HG02571 (cell line): ENCODE data around the gene ZNF783.
"Not testable (repeated sequence)": the region's sequence is repeated elsewhere in the genome, so short reads cannot be mapped to it uniquely, and the experiment has no call there.

Experiments used
- ATAC-seq: cut with Tn5 transposase; IDR thresholded peaks from one replicate; pipeline ENCODE4 v1.9.1; 2021; ENCODE audit warnings: mild to moderate bottlenecking, moderate library complexity; ENCODE audit not compliant: unreplicated experiment

The ZNF783 gene

GRCh38 chr7:149322737-149323136 is 60.7 kb downstream of the ZNF783 start:
- ATAC-seq: no peak

- ATAC-seq: no peak
Measured at GRCh38 chr7:149325248-149325647, 63.3 kb downstream of the ZNF783 start.

- no peak for ATAC-seq
Measured at GRCh38 chr7:149329265-149329664, 67.3 kb downstream of the ZNF783 start.

- ATAC-seq: no peak
Measured at GRCh38 chr7:149329766-149330334, 67.9 kb downstream of the ZNF783 start.

GRCh38 chr7:149330914-149331567 is 69.0 kb downstream of the ZNF783 start:
- ATAC-seq: no peak

- not testable (repeated sequence) for ATAC-seq
Measured at GRCh38 chr7:149332602-149333320, 70.8 kb downstream of the ZNF783 start.

- no peak for ATAC-seq
Measured at GRCh38 chr7:149333321-149333717, 71.3 kb downstream of the ZNF783 start.

- ATAC-seq: no peak
Measured at GRCh38 chr7:149334219-149334618, 72.2 kb downstream of the ZNF783 start.
